DND-41 (cell line): ENCODE results near the gene KRTAP10-5.

Source experiments
- ATAC-seq: fragments of 200-7000 bp; cut with Tn5 transposase; 3 replicates; pipeline ENCODE4 v1.9.1; 2021; ENCODE audit warnings: low read depth; ENCODE audit not compliant: insufficient read depth
- DNase-seq: peaks from one replicate; pipeline ENCODE4 v3.0.0-alpha.2; 2020
- H2AFZ ChIP-seq: 2 replicates; pipeline ENCODE4 v1.6.0; 2012; ENCODE audit warnings: low read depth, low read length
- H3K27ac ChIP-seq: 2 replicates; pipeline ENCODE4 v1.5.1; 2012; ENCODE audit warnings: low read length, inconsistent platforms
- H3K27me3 ChIP-seq: fragments of 200-600 bp; sonication (generic); 2 replicates; pipeline ENCODE4 v1.6.0; 2012; ENCODE audit warnings: low read length, mild to moderate bottlenecking, inconsistent platforms; ENCODE audit not compliant: insufficient read depth, poor library complexity
- H3K36me3 ChIP-seq: 2 replicates; pipeline ENCODE4 v1.5.1; 2012; ENCODE audit warnings: low read length, inconsistent platforms; ENCODE audit not compliant: insufficient read depth
- H3K4me1 ChIP-seq: 2 replicates; pipeline ENCODE4 v1.5.1; 2012; ENCODE audit warnings: mild to moderate bottlenecking, low read length; ENCODE audit not compliant: insufficient read depth
- H3K4me2 ChIP-seq: 2 replicates; pipeline ENCODE4 v1.6.0; 2012; ENCODE audit warnings: mild to moderate bottlenecking, moderate library complexity, low read length, inconsistent platforms; ENCODE audit not compliant: insufficient read depth
- H3K4me3 ChIP-seq, 2 experiments: fragments of 200-600 bp in 1 of 2; shearing (Covaris generic) in 1 of 2; 2 replicates each; pipeline ENCODE4 v1.5.1; 2012 to 2016; ENCODE audit warnings: inconsistent platforms in 2 of 2, low read length in 2 of 2, mild to moderate bottlenecking in 2 of 2, low read depth in 1 of 2, moderate library complexity in 1 of 2
- H3K79me2 ChIP-seq: 2 replicates; pipeline ENCODE4 v1.6.0; 2012; ENCODE audit warnings: low read length, inconsistent platforms; ENCODE audit not compliant: insufficient read depth
- H3K9ac ChIP-seq: 2 replicates; pipeline ENCODE4 v1.6.0; 2012; ENCODE audit warnings: low read depth, mild to moderate bottlenecking, inconsistent platforms, low read length, moderate library complexity
- H3K9me3 ChIP-seq: 2 replicates; pipeline ENCODE4 v1.5.1; 2012; ENCODE audit warnings: low read length, moderate library complexity, mild to moderate bottlenecking, inconsistent platforms; ENCODE audit not compliant: insufficient read depth, severe bottlenecking
- H4K20me1 ChIP-seq: 2 replicates; pipeline ENCODE4 v1.6.0; 2012; ENCODE audit warnings: low read length; ENCODE audit not compliant: insufficient read depth
- EZH2 ChIP-seq: IDR thresholded peaks from 3 replicates; pipeline ENCODE4 v1.6.1; 2012; ENCODE audit warnings: borderline replicate concordance, low read depth, mild to moderate bottlenecking, moderate library complexity, low read length, inconsistent platforms; ENCODE audit not compliant: severe bottlenecking
- TF ChIP-seq, protein P1 (sequence below): IDR thresholded peaks from 2 replicates; pipeline ENCODE4 v1.5.1; 2012; ENCODE audit warnings: borderline replicate concordance, low read length, moderate library complexity, mild to moderate bottlenecking; ENCODE audit not compliant: poor library complexity, severe bottlenecking; ENCODE audit errors: extremely low read depth

The KRTAP10-5 gene

GRCh38 chr21:44572959-44573583 lies 7.3 kb downstream of the KRTAP10-5 start:
- Histone ChIP-seq H3K27me3 (no peaks in the 10 kb centered on the region), H3K27ac (no peak overlapping the region), H3K9me3 (no peaks in the 10 kb centered on the region), H3K9ac (no peak overlapping the region), H3K4me3 (no peak overlapping the region), H3K36me3 (no peaks in the 10 kb centered on the region), H4K20me1 (no peaks in the 10 kb centered on the region), H3K4me2 (no peak overlapping the region), H3K4me1 (no peaks in the 10 kb centered on the region), H2AFZ (no peak overlapping the region), H3K79me2 (no peaks in the 10 kb centered on the region)
- TF ChIP-seq EZH2: no peak
- TF ChIP-seq, protein P1, sequence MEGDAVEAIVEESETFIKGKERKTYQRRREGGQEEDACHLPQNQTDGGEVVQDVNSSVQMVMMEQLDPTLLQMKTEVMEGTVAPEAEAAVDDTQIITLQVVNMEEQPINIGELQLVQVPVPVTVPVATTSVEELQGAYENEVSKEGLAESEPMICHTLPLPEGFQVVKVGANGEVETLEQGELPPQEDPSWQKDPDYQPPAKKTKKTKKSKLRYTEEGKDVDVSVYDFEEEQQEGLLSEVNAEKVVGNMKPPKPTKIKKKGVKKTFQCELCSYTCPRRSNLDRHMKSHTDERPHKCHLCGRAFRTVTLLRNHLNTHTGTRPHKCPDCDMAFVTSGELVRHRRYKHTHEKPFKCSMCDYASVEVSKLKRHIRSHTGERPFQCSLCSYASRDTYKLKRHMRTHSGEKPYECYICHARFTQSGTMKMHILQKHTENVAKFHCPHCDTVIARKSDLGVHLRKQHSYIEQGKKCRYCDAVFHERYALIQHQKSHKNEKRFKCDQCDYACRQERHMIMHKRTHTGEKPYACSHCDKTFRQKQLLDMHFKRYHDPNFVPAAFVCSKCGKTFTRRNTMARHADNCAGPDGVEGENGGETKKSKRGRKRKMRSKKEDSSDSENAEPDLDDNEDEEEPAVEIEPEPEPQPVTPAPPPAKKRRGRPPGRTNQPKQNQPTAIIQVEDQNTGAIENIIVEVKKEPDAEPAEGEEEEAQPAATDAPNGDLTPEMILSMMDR: no peak
- DNase-seq: no peak
- ATAC-seq: no peak

GRCh38 chr21:44571844-44572782 lies 8.3 kb downstream of the KRTAP10-5 start:
- H3K4me2 ChIP-seq: no peak overlapping the region
- H3K4me3 ChIP-seq: no peak overlapping the region
- DNase-seq: no peak
- no peaks in the 10 kb centered on the region for H3K4me1 ChIP-seq
- no peak overlapping the region for H2AFZ ChIP-seq
- TF ChIP-seq, protein P1: no peak
- TF ChIP-seq EZH2: no peak
- no peak for ATAC-seq
- no peak overlapping the region for H3K9ac ChIP-seq
- no peak overlapping the region for H3K27ac ChIP-seq
- H4K20me1 ChIP-seq: no peaks in the 10 kb centered on the region
- H3K9me3 ChIP-seq: no peaks in the 10 kb centered on the region
- H3K36me3 ChIP-seq: no peaks in the 10 kb centered on the region
- H3K79me2 ChIP-seq: no peaks in the 10 kb centered on the region
- no peaks in the 10 kb centered on the region for H3K27me3 ChIP-seq

GRCh38 chr21:44571296-44571695 lies 9.1 kb downstream of the KRTAP10-5 start:
- Histone ChIP-seq H3K9ac (no peak overlapping the region), H3K4me2 (no peak overlapping the region), H3K27me3 (no peaks in the 10 kb centered on the region), H2AFZ (no peak overlapping the region), H3K79me2 (no peaks in the 10 kb centered on the region), H3K4me3 (no peak overlapping the region), H3K36me3 (no peaks in the 10 kb centered on the region), H3K27ac (no peak overlapping the region), H3K4me1 (no peaks in the 10 kb centered on the region), H3K9me3 (no peaks in the 10 kb centered on the region), H4K20me1 (no peaks in the 10 kb centered on the region)
- DNase-seq (no peak), ATAC-seq (no peak)
- no peak for TF ChIP-seq EZH2
- TF ChIP-seq, protein P1: no peak
